Stomach (tissue), 4 donors: ENCODE results near the gene FAM3B.

ENCODE experiments used
- CTCF ChIP-seq, 7 experiments: fragments of 450-650 bp in 4 of 7; fragments of 200-600 bp in 3 of 7; sonication (generic) in 3 of 7; IDR thresholded peaks; one replicate each; pipeline ENCODE4 v1.5.1; 2016 to 2019; ENCODE audit warnings: antibody characterized with exemption in 7 of 7, control low read depth in 2 of 7, mild to moderate bottlenecking in 1 of 7
- POLR2A ChIP-seq, 4 donors: fragments of 450-650 bp; IDR thresholded peaks; one replicate each; pipeline ENCODE4 v1.6.1; 2016; ENCODE audit warnings: antibody characterized with exemption in 4 of 4, control low read depth in 2 of 4, mild to moderate bottlenecking in 1 of 4, moderate library complexity in 1 of 4
- POLR2AphosphoS5 ChIP-seq, 3 donors: sonication (generic); formaldehyde crosslinking; IDR thresholded peaks; one replicate each; pipeline ENCODE4 v1.6.1; 2016; ENCODE audit warnings: antibody characterized with exemption in 3 of 3

GRCh38 chr21:41321211-41321907, 4.8 kb downstream of the FAM3B start:
- TF ChIP-seq CTCF (IDR thresholded peaks at IDR 0.05) (no peak), POLR2AphosphoS5 (IDR thresholded peaks at IDR 0.05) (no peak), POLR2A (IDR thresholded peaks at IDR 0.05) (no peak)
